Lower leg skin (tissue), 3 donors: ENCODE data around the gene ZNF681.

Experiments used
- POLR2A ChIP-seq, 2 donors: fragments of 450-650 bp; IDR thresholded peaks; one replicate each; pipeline ENCODE4 v1.6.1; 2016 to 2017; ENCODE audit warnings: antibody characterized with exemption in 2 of 2, mild to moderate bottlenecking in 1 of 2, moderate library complexity in 1 of 2
- TF ChIP-seq, protein P1 (sequence below), 3 donors: fragments of 450-650 bp; IDR thresholded peaks; one replicate each; pipeline ENCODE4 v1.5.1; 2016; ENCODE audit warnings: antibody characterized with exemption in 3 of 3, mild to moderate bottlenecking in 3 of 3, moderate library complexity in 2 of 3

DNA sequence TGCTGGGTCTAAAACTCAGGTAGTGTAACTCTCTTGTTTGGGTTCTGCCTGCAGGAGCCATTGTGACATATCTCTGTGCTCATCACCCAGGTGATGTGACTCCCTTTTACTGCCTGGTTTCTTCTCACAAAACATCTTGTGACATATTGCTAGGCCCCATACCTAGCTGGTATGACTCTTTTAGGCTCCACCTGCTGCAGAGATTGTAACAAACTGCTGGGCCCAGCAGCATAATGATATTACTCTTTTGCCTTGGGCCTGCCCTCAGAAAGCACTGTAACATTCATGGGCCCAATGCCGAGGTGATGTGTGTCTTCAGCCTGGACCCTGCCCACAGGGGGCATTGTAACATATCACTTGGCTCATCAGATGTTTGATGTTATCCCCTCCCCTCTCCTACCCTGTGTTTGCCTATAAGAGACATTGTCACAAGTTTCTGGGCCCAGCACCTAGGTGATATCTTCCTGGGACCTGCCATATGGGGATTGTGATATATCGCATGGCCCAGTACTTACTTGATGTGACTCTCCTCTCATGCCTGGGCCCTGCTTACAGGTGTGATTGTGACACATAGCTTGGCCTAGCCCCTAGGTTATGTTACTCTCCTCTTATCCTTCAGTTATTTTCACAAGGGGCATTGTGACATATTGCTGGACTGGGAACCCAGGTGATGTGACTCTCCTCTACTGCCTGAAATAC, 18.0 kb upstream of the ZNF681 start:
- TF ChIP-seq POLR2A (IDR thresholded peaks at IDR 0.05): no peak
- TF ChIP-seq, protein P1, sequence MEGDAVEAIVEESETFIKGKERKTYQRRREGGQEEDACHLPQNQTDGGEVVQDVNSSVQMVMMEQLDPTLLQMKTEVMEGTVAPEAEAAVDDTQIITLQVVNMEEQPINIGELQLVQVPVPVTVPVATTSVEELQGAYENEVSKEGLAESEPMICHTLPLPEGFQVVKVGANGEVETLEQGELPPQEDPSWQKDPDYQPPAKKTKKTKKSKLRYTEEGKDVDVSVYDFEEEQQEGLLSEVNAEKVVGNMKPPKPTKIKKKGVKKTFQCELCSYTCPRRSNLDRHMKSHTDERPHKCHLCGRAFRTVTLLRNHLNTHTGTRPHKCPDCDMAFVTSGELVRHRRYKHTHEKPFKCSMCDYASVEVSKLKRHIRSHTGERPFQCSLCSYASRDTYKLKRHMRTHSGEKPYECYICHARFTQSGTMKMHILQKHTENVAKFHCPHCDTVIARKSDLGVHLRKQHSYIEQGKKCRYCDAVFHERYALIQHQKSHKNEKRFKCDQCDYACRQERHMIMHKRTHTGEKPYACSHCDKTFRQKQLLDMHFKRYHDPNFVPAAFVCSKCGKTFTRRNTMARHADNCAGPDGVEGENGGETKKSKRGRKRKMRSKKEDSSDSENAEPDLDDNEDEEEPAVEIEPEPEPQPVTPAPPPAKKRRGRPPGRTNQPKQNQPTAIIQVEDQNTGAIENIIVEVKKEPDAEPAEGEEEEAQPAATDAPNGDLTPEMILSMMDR (IDR thresholded peaks at IDR 0.05): no peak
